ENCODE data around the gene EGFLAM.

DNA sequence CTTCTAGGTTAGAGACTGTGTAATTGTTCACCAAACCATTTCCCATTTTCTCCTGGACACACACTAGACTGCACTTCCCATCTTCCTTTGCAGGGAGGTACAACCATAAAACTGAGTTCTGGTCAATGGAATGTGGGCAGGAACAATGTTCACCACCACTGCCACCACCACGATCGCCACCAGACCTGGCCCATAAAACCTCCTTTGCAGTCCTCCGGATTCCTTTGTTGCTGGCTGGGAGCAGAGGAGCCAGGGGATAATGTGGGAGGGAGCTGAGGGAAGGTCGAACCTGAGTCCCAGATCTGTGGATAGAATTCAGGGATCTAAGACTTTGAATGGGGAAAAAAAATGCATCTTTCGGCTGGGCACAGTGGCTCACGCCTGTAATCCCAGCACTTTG is 29.4 kb upstream of the EGFLAM start:
- TF ChIP-seq, protein P1, sequence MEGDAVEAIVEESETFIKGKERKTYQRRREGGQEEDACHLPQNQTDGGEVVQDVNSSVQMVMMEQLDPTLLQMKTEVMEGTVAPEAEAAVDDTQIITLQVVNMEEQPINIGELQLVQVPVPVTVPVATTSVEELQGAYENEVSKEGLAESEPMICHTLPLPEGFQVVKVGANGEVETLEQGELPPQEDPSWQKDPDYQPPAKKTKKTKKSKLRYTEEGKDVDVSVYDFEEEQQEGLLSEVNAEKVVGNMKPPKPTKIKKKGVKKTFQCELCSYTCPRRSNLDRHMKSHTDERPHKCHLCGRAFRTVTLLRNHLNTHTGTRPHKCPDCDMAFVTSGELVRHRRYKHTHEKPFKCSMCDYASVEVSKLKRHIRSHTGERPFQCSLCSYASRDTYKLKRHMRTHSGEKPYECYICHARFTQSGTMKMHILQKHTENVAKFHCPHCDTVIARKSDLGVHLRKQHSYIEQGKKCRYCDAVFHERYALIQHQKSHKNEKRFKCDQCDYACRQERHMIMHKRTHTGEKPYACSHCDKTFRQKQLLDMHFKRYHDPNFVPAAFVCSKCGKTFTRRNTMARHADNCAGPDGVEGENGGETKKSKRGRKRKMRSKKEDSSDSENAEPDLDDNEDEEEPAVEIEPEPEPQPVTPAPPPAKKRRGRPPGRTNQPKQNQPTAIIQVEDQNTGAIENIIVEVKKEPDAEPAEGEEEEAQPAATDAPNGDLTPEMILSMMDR (IDR thresholded peaks at IDR 0.05), result no peak
- TF ChIP-seq POLR2A (IDR thresholded peaks at IDR 0.05), result no peak
